ENCODE results near the gene MIA. TPM values are rescaled to one million over a fixed set of nuclear protein-coding genes. Genes with fewer than 3 reads are reported as not detected.
"Not testable (repeated sequence)": the region's sequence is repeated elsewhere in the genome, so short reads cannot be mapped to it uniquely, and the experiment has no call there.

The MIA gene
- total and polyA plus RNA-seq, 2 donors, result 2.9 to 11.8 TPM

DNA sequence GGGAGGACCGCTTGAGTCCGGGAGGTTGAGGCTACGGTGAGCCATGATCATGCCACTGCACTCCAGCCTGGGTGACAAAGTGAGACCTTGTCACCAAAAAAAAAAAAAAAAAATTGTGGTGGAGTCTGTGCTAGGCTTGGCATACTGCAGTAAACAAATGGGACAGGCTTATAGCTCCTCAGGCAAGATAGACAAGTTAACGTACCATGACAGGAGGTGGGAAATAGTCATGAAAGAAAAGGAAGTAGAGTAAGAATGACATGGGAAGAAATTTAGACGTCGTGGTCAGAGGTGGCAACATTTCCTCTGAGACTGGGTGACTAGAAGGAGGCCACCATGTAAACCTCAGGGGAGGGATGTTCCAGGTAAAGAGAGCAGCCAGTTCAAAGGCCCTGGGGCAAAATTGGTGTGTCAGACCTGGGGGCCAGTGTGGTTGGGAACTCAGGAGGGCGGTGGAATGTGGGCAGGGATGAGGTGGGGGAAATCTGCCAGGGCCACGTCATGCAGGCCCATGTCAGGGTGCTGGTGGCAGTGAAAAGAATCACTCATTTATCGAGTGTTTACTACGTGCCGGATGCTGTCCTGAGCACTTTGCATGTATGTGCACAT, 18.7 kb upstream of the MIA start:
- WGBS, result 85% methylated on average over 11 of the region's 11 CpGs
- Histone ChIP-seq H3K4me1 (ENCODE audit: insufficient read depth) (peaks cover 1% of the 10 kb centered on the region), H3K4me3 (ENCODE audit: low read depth, low read length) (no peak overlapping the region)

DNA sequence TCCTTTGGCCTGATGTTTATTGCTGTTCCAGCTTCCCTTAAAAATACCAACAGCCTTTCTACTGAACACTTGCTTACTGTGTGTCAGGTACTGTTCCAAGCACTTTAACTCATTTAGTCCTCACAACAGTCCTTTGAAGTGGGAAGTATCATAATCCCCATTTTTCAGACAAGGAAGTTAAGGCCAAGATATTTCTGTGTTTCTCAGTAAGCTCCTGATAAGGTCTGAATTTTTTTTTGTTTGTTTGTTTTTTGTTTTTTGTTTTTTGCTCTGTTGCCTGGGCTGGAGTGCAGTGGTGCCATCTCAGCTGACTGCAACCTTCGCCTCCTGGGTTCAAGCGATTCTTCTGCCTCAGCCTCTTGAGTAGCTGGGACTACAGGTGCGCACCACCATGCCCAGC, 16.8 kb upstream of the MIA start:
- H3K4me1 ChIP-seq (ENCODE audit: insufficient read depth), result peaks cover 1% of the 10 kb centered on the region
- H3K4me3 ChIP-seq (ENCODE audit: low read depth, low read length), result no peak overlapping the region
- no peak overlapping the region for H3K27ac ChIP-seq (ENCODE audit: low read depth)
- no peak for DNase-seq (ENCODE audit: extremely low spot score)
- H3K36me3 ChIP-seq (ENCODE audit: insufficient read depth), result peaks cover 12% of the 10 kb centered on the region
- 98% methylated on average over 3 of the region's 3 CpGs for WGBS

More for the DNA sequence above, 18.7 kb upstream of the MIA start:
- H3K27ac ChIP-seq (ENCODE audit: low read depth), result no peak overlapping the region
- DNase-seq (ENCODE audit: extremely low spot score), result no peak
- peaks cover 10% of the 10 kb centered on the region for H3K36me3 ChIP-seq (ENCODE audit: insufficient read depth)

DNA sequence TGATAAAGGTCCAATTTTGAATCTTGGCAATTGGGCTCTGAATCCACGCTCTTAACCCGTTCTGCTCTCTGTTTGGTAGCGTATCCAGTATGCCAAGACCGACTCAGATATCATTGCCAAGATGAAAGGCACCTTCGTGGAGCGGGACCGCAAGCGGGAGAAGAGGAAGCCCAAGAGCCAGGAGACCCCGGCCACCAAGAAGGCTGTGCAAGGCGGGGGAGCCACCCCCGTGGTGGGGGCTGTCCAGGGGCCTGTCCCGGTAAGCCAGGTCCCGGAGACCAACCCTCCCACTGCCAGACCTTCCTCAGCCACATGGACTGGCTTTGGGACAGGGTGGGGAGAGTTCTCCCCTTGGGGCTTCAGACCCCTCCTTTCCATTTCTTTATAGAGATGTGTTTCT, 16.0 kb upstream of the MIA start:
- whole genome bisulfite sequencing, result 91% methylated on average over 13 of the region's 13 CpGs
- H3K36me3 ChIP-seq (ENCODE audit: insufficient read depth), result peaks cover 12% of the 10 kb centered on the region
- H3K27ac ChIP-seq (ENCODE audit: low read depth), result no peak overlapping the region
- peaks cover under 1% of the 10 kb centered on the region for H3K4me1 ChIP-seq (ENCODE audit: insufficient read depth)
- no peak for DNase-seq (ENCODE audit: extremely low spot score)
- no peak overlapping the region for H3K4me3 ChIP-seq (ENCODE audit: low read depth, low read length)

DNA sequence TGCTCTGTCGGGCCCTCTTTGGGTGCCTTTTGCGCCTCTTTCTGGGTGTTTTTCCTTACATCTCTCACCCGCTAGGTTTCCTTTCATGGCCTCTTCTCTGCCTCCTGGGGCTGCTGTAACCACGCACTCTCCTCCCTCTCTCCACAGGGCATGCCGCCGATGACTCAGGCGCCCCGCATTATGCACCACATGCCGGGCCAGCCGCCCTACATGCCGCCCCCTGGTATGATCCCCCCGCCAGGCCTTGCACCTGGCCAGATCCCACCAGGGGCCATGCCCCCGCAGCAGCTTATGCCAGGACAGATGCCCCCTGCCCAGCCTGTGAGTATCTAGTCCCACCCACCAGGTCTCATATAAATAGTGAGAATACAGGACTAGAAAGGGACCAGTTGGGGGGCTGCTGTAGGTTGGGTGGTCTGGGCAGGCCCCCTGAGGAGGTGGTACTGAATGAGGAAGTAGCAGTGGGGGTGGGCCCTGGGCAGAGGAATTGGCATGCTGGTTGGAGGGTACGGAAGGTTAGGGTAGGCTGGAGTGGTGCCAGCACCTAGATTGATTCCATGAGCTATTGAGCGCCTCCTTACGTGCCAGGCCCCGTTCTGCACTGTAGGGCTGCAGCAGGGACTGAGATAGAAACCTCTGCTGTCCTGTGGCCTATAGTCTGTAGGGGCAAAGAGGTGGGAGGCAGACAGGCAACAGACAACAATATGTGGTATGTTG, 12.4 kb upstream of the MIA start:
- Histone ChIP-seq H3K36me3 (ENCODE audit: insufficient read depth) (peaks cover 6% of the 10 kb centered on the region), H3K4me3 (ENCODE audit: low read depth, low read length) (no peak overlapping the region), H3K27ac (ENCODE audit: low read depth) (no peak overlapping the region), H3K4me1 (ENCODE audit: insufficient read depth) (no peaks in the 10 kb centered on the region)
- WGBS, result 92% methylated on average over 17 of the region's 17 CpGs
- DNase-seq (ENCODE audit: extremely low spot score), result no peak

DNA sequence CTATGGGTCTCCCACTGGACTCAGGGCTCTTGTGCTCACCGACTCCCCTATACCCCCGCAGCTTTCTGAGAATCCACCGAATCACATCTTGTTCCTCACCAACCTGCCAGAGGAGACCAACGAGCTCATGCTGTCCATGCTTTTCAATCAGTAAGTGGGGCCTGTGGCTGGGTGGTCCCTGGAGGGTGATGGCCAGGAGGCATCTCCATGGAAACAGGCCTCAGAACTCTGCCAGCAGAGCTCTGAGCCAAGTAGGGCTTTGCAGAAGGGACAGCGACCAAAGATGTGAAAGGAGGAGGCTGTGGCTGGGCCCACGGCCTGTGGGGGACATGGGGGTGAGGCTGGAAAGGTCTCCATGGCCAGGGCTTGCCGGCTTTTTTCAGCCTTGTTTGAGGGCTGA, 11.8 kb upstream of the MIA start:
- Histone ChIP-seq H3K36me3 (ENCODE audit: insufficient read depth) (peaks cover 6% of the 10 kb centered on the region), H3K27ac (ENCODE audit: low read depth) (no peak overlapping the region), H3K4me3 (ENCODE audit: low read depth, low read length) (no peak overlapping the region), H3K4me1 (ENCODE audit: insufficient read depth) (no peaks in the 10 kb centered on the region)
- no peak for DNase-seq (ENCODE audit: extremely low spot score)
- WGBS, result 89% methylated on average over 7 of the region's 7 CpGs

- Histone ChIP-seq H3K4me3 (ENCODE audit: low read depth, low read length) (no peak overlapping the region), H3K36me3 (ENCODE audit: insufficient read depth) (peaks cover 6% of the 10 kb centered on the region), H3K27ac (ENCODE audit: low read depth) (no peak overlapping the region), H3K4me1 (ENCODE audit: insufficient read depth) (no peaks in the 10 kb centered on the region)
- 90% methylated on average over 10 of the region's 10 CpGs for WGBS
- DNase-seq (ENCODE audit: extremely low spot score), result no peak
Observed at GRCh38 chr19:40763963-40764362, 11.4 kb upstream of the MIA start.

DNA sequence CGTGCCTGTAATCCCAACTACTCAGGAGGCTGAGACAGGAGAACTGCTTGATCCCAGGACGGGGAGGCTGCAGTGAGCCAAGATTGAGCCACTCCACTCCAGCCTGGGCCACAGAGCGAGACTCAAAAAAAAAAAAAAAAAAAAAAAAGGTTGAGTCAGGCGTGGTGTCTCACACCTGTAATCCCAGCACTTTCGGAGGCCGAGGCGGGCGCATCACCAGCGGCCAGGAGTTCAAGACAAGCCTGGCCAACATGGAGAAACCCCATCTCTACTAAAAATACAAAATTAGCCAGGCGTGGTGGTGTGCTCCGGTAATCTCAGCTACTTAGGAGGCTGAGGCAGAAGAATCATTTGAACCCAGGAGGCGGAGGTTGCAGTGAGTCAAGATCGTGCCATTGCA, 8.9 kb upstream of the MIA start:
- not testable (repeated sequence) for H3K36me3 ChIP-seq (ENCODE audit: insufficient read depth); DNase-seq (ENCODE audit: extremely low spot score); H3K4me1 ChIP-seq (ENCODE audit: insufficient read depth); H3K27ac ChIP-seq (ENCODE audit: low read depth); H3K4me3 ChIP-seq (ENCODE audit: low read depth, low read length)
- 97% methylated on average over 13 of the region's 13 CpGs for WGBS

GRCh38 chr19:40768869-40769268, 6.5 kb upstream of the MIA start:
- WGBS, result 75% methylated on average over 5 of the region's 5 CpGs
- DNase-seq (ENCODE audit: extremely low spot score), result no peak
- Histone ChIP-seq H3K4me1 (ENCODE audit: insufficient read depth) (no peaks in the 10 kb centered on the region), H3K27ac (ENCODE audit: low read depth) (no peak overlapping the region), H3K4me3 (ENCODE audit: low read depth, low read length) (no peak overlapping the region), H3K36me3 (ENCODE audit: insufficient read depth) (no peaks in the 10 kb centered on the region)

DNA sequence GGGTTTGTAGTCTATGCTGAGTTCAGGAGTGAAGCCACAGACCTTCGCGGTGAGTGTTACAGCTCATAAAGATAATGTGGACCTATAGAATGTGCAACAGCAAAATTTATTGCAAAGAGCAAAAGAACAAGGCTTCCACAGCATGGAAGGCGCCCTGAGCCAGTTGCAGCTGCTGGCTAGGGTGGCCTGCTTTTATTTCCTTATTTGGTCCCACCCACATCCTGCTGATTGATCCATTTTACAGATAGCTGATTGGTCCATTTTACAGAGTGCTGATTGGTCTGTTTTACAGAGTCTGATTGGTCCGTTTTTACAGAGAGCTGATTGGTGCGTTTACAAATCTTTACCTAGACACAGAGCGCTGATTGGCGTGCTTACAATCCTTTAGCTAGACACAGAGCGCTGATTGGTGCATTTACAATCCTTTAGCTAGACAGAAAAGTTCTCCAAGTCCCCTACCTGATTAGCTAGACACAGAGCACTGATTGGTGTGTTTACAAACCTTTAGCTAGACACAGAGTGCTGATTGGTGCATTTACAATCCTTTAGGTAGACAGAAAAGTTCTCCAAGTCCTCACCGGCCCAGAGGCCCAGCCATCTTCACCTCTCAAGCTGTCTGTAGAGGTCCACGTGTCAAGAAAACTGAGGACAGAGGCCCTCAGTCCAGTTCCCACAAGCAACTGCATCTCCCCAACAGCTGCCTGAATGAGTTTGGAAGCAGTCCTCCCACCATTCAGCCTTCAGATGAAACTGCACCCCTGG, 4.0 kb upstream of the MIA start:
- not testable (repeated sequence) for H3K36me3 ChIP-seq (ENCODE audit: insufficient read depth); H3K27ac ChIP-seq (ENCODE audit: low read depth); H3K4me1 ChIP-seq (ENCODE audit: insufficient read depth); H3K4me3 ChIP-seq (ENCODE audit: low read depth, low read length); DNase-seq (ENCODE audit: extremely low spot score)
- WGBS, result 77% methylated on average over 10 of the region's 10 CpGs

GRCh38 chr19:40775632-40776022, 306 bp downstream of the MIA start:
- WGBS, result 90% methylated on average over 10 of the region's 10 CpGs
- DNase-seq (ENCODE audit: extremely low spot score), result no peak
- H3K4me1 ChIP-seq (ENCODE audit: insufficient read depth), result no peaks in the 10 kb centered on the region
- no peak overlapping the region for H3K4me3 ChIP-seq (ENCODE audit: low read depth, low read length)
- H3K36me3 ChIP-seq (ENCODE audit: insufficient read depth), result no peaks in the 10 kb centered on the region
- H3K27ac ChIP-seq (ENCODE audit: low read depth), result no peak overlapping the region

DNA sequence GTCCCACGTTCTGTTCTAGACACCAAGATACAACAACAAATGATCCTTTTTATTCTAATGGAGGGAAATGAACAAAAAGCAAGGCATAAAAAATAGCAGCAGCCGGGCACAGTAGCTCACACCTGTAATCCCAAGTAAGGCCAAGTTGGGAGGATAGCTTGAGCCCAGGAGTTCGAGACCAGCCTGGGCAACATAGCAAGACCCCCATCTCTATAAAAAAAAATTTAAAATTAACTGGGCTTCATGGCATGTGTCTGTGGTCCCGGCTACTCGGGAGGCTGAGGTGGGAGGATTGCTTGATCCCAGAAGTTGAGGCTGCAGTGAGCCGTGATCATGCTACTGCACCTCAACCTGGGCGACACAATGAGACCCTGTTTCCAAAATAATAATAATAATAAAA, 1.0 kb downstream of the MIA start:
- no peak overlapping the region for H3K4me3 ChIP-seq (ENCODE audit: low read depth, low read length)
- H3K4me1 ChIP-seq (ENCODE audit: insufficient read depth), result no peaks in the 10 kb centered on the region
- DNase-seq (ENCODE audit: extremely low spot score), result no peak
- H3K27ac ChIP-seq (ENCODE audit: low read depth), result no peak overlapping the region
- 78% methylated on average over 7 of the region's 7 CpGs for WGBS
- no peaks in the 10 kb centered on the region for H3K36me3 ChIP-seq (ENCODE audit: insufficient read depth)

GRCh38 chr19:40776932-40777644, 1.8 kb downstream of the MIA start:
- H3K36me3 ChIP-seq (ENCODE audit: insufficient read depth), result no peaks in the 10 kb centered on the region
- WGBS, result 10% methylated on average over 13 of the region's 13 CpGs
- H3K27ac ChIP-seq (ENCODE audit: low read depth), result peak overlapping the region; percentile 79
- H3K4me1 ChIP-seq (ENCODE audit: insufficient read depth), result no peaks in the 10 kb centered on the region
- DNase-seq (ENCODE audit: extremely low spot score), result peak; percentile 94
- peak overlapping the region; percentile 44 for H3K4me3 ChIP-seq (ENCODE audit: low read depth, low read length)

GRCh38 chr19:40777645-40777936, 2.3 kb downstream of the MIA start:
- Histone ChIP-seq H3K36me3 (ENCODE audit: insufficient read depth) (no peaks in the 10 kb centered on the region), H3K4me1 (ENCODE audit: insufficient read depth) (no peaks in the 10 kb centered on the region), H3K27ac (ENCODE audit: low read depth) (peak overlapping the region; percentile 79), H3K4me3 (ENCODE audit: low read depth, low read length) (peak overlapping the region; percentile 44)
- no peak for DNase-seq (ENCODE audit: extremely low spot score)
- WGBS, result under 1% methylated on average over 10 of the region's 10 CpGs
